ENCODE measurements around the gene RPL23. TPM values are rescaled to one million over a fixed set of nuclear protein-coding genes. Genes with fewer than 3 reads are reported as not detected.
A peak's percentile ranks its signal among the peaks of the same experiment; 100 is the strongest.

RPL23 gene
- total RNA-seq (ENCODE audit: unreplicated experiment) = 850 TPM
- long read RNA-seq, transcript RPL23-206 (5 exons, 2,821 nt) = major isoform, 303 of 332 reads
- long read RNA-seq, partial matches to known transcripts = 18 of 332 reads
- long read RNA-seq, other reads (novel, unspliced or antisense) = 10 of 332 reads

DNA sequence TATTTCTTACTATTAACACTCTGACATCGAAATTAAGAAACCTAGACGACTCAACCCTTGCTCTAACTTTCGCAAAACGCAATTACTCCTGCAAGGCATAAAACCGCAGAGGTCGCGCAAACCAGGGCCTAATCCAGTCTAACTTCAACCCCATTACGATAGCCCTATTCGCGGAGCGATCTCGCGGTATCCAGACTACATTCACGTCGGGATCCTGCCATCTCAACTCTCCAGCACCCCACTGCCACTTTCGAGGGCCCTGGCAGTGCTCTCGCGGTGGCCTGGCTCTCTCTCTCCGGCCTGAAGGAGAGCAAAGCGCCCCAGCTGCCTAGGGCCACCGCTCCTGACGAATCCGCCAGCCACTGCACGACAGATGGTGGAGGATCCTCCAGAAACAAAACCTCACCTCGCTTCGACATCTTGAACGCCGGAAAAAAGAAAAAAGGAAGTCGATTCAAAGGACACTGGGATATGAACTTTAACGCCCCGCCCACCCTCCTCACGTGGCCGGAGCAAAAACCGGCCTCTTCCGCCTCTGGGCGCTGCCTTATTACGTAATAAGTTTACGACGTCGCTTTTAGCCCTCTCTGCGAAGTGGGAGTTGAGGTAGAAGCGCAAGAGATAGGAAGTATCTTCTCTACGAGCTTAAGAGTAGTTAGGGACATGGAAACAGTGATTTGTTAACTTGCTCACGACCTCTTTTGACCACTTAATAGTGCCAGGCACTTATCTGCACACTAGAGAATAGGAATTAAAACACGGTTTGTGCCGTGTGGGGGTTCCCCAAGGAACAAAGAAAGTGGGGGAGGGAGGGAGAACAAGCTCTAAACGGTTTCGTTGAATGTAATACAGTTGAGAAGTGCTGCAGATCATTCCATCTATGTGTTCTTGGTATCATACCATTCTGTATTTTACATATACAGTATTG is at the start of gene RPL23:
Gene RPL23 (minus strand): TSS at position 430 of the 928 bp plus-strand sequence. CDS start 11 bp downstream, at position 419.
- DNase-seq = peak; percentile 89
- Mint-ChIP-seq H3K4me3 (ENCODE audit: unreplicated experiment) (peak within 1 kb of the TSS; percentile 97), H3K27me3 (ENCODE audit: unreplicated experiment) (peaks cover 3% of the 10 kb centered on the region), H3K4me1 (ENCODE audit: low read depth, unreplicated experiment) (peaks cover 13% of the 10 kb centered on the region), H3K9me3 (ENCODE audit: unreplicated experiment) (peaks cover 15% of the 10 kb centered on the region), H3K36me3 (ENCODE audit: unreplicated experiment) (no peaks in the 10 kb centered on the region), H3K27ac (ENCODE audit: unreplicated experiment) (peak within 1 kb of the TSS; percentile 98)
- no peak for TF ChIP-seq CTCF (IDR thresholded peaks at IDR 0.05; ENCODE audit: partially characterized antibody, unreplicated experiment)

DNA sequence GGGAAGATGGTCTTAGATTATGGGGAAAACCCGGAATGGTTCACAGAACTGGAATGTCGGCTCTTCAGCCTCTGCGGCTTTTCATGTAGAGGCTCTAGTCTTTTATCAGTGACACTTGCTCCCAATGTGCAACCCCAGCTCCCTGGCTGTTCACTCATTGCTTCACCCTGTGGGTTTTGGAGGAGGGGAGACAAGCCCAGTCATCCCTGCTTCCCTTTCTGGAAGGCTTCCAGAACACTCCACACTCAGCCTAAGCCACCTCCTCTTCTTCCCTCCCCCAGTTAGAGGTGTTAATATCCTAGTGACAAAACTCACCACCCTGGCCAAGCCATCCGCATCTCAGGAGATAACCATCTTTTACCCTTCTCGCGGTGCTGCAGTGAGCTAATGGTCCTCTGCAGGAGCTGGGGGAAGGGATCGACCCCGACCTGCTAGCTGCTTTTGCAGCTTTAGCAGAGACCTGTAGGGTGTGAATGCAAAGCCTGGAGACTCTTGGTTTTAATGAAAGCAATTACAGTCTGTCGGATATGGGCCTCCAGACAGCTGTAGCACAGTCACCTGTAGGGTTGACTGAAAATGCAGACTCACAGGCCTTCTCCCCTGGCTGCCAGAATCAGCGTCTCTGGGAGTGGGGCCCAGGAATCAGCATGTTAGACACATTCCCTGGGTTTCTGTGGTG is 47.6 kb upstream of the RPL23 start:
- no peak for DNase-seq
- H3K4me3 Mint-ChIP-seq (ENCODE audit: unreplicated experiment) = no peak overlapping the region
- H3K27ac Mint-ChIP-seq (ENCODE audit: unreplicated experiment) = no peak overlapping the region
- H3K36me3 Mint-ChIP-seq (ENCODE audit: unreplicated experiment) = no peaks in the 10 kb centered on the region
- no peak for TF ChIP-seq CTCF (IDR thresholded peaks at IDR 0.05; ENCODE audit: partially characterized antibody, unreplicated experiment)
- peaks cover 22% of the 10 kb centered on the region for H3K4me1 Mint-ChIP-seq (ENCODE audit: low read depth, unreplicated experiment)
- H3K27me3 Mint-ChIP-seq (ENCODE audit: unreplicated experiment) = peaks cover 2% of the 10 kb centered on the region
- H3K9me3 Mint-ChIP-seq (ENCODE audit: unreplicated experiment) = peaks cover 1% of the 10 kb centered on the region

DNA sequence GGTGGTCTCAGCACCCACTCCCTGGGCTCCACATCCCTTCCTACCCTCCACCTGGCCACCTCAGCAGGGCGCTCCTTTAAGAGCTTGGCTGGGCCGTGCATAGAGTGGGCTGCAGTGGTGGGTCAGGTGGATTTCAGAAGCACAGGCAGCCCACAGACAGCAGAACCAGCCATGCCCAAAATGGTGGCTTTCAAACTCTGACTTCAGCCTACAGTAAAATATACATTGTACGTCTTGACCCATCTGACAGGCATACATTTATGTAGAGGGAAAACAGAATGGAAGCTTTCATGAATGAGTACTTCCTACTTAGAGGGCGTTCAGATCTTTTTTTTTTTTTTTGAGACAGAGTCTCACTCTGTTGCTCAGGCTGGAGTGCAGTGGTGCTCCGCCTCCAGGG is 45.9 kb upstream of the RPL23 start:
- TF ChIP-seq CTCF (IDR thresholded peaks at IDR 0.05; ENCODE audit: partially characterized antibody, unreplicated experiment) = no peak
- DNase-seq = no peak
- Mint-ChIP-seq H3K4me3 (ENCODE audit: unreplicated experiment) (no peak overlapping the region), H3K36me3 (ENCODE audit: unreplicated experiment) (no peaks in the 10 kb centered on the region), H3K27me3 (ENCODE audit: unreplicated experiment) (peaks cover 2% of the 10 kb centered on the region), H3K27ac (ENCODE audit: unreplicated experiment) (no peak overlapping the region), H3K9me3 (ENCODE audit: unreplicated experiment) (peaks cover 1% of the 10 kb centered on the region), H3K4me1 (ENCODE audit: low read depth, unreplicated experiment) (peaks cover 23% of the 10 kb centered on the region)

GRCh38 chr17:38898812-38899348 is 45.4 kb upstream of the RPL23 start:
- H3K27ac Mint-ChIP-seq (ENCODE audit: unreplicated experiment) = no peak overlapping the region
- no peaks in the 10 kb centered on the region for H3K36me3 Mint-ChIP-seq (ENCODE audit: unreplicated experiment)
- no peak overlapping the region for H3K4me3 Mint-ChIP-seq (ENCODE audit: unreplicated experiment)
- peaks cover 27% of the 10 kb centered on the region for H3K4me1 Mint-ChIP-seq (ENCODE audit: low read depth, unreplicated experiment)
- peaks cover 1% of the 10 kb centered on the region for H3K9me3 Mint-ChIP-seq (ENCODE audit: unreplicated experiment)
- peaks cover 4% of the 10 kb centered on the region for H3K27me3 Mint-ChIP-seq (ENCODE audit: unreplicated experiment)
- DNase-seq = no peak
- TF ChIP-seq CTCF (IDR thresholded peaks at IDR 0.05; ENCODE audit: partially characterized antibody, unreplicated experiment) = no peak

Data from glutamatergic neuron (in vitro differentiated cells).